ENCODE data around the gene RAPGEF2.

RAPGEF2 gene

DNA sequence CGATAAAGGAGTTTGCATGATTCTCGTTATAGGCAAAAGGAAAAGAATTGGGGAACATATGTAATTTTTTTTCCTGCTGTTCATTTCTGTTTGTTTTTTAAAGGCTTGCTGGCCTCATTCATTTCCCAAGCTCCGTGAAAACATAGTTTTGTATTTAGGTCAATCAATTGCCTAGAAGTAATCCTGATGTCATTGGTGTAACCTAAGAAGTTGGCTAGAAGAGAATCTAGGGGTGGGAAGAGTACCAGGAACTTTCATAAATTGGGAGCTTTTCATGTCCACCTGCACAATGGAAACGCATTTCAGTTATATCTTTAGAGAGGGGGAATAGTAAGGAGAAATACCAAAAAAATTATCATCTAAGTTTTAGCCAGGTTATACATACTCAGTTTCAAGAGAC, 3.8 kb downstream of the RAPGEF2 start (continued):
- no peak for TF ChIP-seq ZNF626 (tag by site-specific recombination; IDR thresholded peaks at IDR 0.05)
- no peak for TF ChIP-seq ZNF670 (tag by site-specific recombination; IDR thresholded peaks at IDR 0.05; ENCODE audit: low read depth)
- no peak for TF ChIP-seq SALL2 (tag by site-specific recombination; IDR thresholded peaks at IDR 0.05; ENCODE audit: borderline replicate concordance)
- TF ChIP-seq, protein P1, sequence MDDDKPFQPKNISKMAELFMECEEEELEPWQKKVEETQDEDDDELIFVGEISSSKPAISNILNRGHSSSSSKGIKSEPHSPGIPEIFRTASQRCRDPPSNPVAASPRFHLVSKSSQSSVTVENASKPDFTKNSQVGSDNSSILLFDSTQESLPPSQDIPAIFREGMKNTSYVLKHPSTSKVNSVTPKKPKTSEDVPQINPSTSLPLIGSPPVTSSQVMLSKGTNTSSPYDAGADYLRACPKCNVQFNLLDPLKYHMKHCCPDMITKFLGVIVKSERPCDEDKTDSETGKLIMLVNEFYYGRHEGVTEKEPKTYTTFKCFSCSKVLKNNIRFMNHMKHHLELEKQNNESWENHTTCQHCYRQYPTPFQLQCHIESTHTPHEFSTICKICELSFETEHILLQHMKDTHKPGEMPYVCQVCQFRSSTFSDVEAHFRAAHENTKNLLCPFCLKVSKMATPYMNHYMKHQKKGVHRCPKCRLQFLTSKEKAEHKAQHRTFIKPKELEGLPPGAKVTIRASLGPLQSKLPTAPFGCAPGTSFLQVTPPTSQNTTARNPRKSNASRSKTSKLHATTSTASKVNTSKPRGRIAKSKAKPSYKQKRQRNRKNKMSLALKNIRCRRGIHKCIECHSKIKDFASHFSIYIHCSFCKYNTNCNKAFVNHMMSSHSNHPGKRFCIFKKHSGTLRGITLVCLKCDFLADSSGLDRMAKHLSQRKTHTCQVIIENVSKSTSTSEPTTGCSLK (tag by site-specific recombination; IDR thresholded peaks at IDR 0.05): no peak

DNA sequence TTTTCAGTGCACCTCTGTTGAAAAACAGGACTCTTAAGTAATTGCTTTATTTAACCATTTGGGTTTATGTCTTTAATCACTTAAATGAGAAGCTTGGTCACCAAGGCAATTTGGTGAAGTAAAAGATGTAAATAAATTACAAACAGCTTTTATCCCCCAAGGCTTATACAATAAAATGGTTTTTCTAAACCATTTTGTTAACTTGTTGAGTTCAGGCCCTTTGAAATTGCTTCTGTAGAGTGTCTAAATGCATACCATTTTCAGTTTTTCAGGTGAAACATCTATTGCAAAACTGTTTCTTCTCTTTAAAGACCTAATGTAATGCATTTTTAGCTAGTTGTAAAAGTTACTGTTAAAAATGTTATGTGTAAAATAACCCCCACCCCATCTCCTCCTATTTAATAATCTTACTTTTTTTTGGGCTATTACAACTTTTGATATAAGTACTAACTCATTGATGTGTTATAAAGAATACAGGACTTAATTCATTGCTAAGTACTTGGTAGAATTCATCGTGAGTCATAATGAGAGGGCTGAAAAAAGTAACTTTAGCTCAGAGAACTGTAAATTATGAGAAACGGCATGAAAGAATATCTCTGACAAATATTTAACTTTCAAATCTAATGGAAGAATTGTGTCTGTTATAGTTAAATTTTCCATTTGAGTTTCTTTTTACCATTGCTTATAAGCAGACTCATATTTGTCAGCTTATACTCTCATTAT, 4.5 kb downstream of the RAPGEF2 start:
- TF ChIP-seq ZNF830 (tag by site-specific recombination; IDR thresholded peaks at IDR 0.05; ENCODE audit: low read depth): no peak
- 0 out of 2 replicates have a peak, but pooled peaks have one; percentile 14 for TF ChIP-seq ZBTB8A (tag by site-specific recombination; IDR thresholded peaks at IDR 0.05)
- TF ChIP-seq ZNF169 (tag by site-specific recombination; IDR thresholded peaks at IDR 0.05): no peak
- no peak for TF ChIP-seq ZNF514 (tag by site-specific recombination; IDR thresholded peaks at IDR 0.05)
- peak; percentile 50 for TF ChIP-seq SCRT2 (tag by site-specific recombination; IDR thresholded peaks at IDR 0.05)
- TF ChIP-seq, protein P2, sequence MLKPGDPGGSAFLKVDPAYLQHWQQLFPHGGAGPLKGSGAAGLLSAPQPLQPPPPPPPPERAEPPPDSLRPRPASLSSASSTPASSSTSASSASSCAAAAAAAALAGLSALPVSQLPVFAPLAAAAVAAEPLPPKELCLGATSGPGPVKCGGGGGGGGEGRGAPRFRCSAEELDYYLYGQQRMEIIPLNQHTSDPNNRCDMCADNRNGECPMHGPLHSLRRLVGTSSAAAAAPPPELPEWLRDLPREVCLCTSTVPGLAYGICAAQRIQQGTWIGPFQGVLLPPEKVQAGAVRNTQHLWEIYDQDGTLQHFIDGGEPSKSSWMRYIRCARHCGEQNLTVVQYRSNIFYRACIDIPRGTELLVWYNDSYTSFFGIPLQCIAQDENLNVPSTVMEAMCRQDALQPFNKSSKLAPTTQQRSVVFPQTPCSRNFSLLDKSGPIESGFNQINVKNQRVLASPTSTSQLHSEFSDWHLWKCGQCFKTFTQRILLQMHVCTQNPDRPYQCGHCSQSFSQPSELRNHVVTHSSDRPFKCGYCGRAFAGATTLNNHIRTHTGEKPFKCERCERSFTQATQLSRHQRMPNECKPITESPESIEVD (tag by site-specific recombination; IDR thresholded peaks at IDR 0.05): peak; percentile 93
- TF ChIP-seq SP7 (tag by site-specific recombination; IDR thresholded peaks at IDR 0.05): 0 out of 2 replicates have a peak, but pooled peaks have one; percentile 19
- no peak for TF ChIP-seq ZNF510 (tag by site-specific recombination; IDR thresholded peaks at IDR 0.05; ENCODE audit: insufficient replicate concordance)
- ChIA-PET POLR2A (no interaction called here), CTCF (interaction anchor here (0.6 to 1.9 kb wide), 3 partner anchors 23 to 324 kb away, joined by 3 to 4 read pairs (median 4); no protein-coding TSS in a partner anchor)
- Histone ChIP-seq H3K4me1 (ENCODE audit: control insufficient read depth, insufficient read depth, low read length) (peaks cover 10% of the 10 kb centered on the region), H3K27ac (ENCODE audit: extremely low read depth, low read depth, low read length) (no peak overlapping the region), H3K9me3 (ENCODE audit: control insufficient read depth, insufficient read depth, low read depth, low read length) (no peaks in the 10 kb centered on the region), H3K4me3 (ENCODE audit: low read depth, low read length) (no peak overlapping the region), H3K36me3 (ENCODE audit: control insufficient read depth in 2 of 2, insufficient read depth in 1 of 2, low read length in 2 of 2) (no peaks in the 10 kb centered on the region)

DNA sequence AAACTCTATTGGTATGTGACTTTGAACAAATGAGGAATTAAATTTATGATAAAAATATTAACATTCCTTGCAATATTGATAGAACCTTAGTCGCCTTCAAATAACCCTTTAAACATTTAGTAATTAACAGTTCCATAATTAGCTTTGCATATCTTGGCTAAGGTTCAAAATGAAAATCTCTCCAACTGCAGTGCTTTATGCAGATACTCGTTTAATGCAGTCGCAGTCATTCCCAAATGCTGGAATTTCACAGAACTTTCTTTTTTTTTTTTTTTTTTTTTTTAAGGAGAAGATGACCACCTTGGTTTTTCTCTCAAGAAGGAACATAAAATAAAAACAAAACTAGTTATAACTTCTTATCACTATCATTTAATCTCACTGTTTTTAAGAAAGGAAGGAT, 5.2 kb downstream of the RAPGEF2 start:
- Histone ChIP-seq H3K27ac (ENCODE audit: extremely low read depth, low read depth, low read length) (no peak overlapping the region), H3K4me1 (ENCODE audit: control insufficient read depth, insufficient read depth, low read length) (peaks cover 10% of the 10 kb centered on the region), H3K36me3 (ENCODE audit: control insufficient read depth in 2 of 2, insufficient read depth in 1 of 2, low read length in 2 of 2) (no peaks in the 10 kb centered on the region), H3K4me3 (ENCODE audit: low read depth, low read length) (no peak overlapping the region), H3K9me3 (ENCODE audit: control insufficient read depth, insufficient read depth, low read depth, low read length) (no peaks in the 10 kb centered on the region)
- ChIA-PET POLR2A (interaction anchor here (0.6 kb wide), 1 partner anchor 37 kb away, joined by 3 read pairs; no protein-coding TSS in a partner anchor), CTCF (interaction anchor here (0.6 to 1.9 kb wide), 2 partner anchors 22 to 96 kb away, joined by 4 read pairs; no protein-coding TSS in a partner anchor)
- TF ChIP-seq, protein P3, sequence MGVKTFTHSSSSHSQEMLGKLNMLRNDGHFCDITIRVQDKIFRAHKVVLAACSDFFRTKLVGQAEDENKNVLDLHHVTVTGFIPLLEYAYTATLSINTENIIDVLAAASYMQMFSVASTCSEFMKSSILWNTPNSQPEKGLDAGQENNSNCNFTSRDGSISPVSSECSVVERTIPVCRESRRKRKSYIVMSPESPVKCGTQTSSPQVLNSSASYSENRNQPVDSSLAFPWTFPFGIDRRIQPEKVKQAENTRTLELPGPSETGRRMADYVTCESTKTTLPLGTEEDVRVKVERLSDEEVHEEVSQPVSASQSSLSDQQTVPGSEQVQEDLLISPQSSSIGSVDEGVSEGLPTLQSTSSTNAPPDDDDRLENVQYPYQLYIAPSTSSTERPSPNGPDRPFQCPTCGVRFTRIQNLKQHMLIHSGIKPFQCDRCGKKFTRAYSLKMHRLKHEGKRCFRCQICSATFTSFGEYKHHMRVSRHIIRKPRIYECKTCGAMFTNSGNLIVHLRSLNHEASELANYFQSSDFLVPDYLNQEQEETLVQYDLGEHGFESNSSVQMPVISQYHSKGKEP (tag by site-specific recombination; IDR thresholded peaks at IDR 0.05): peak; percentile 45; the same call in 1 of the 2 replicates
- TF ChIP-seq ZNF354C (tag by site-specific recombination; IDR thresholded peaks at IDR 0.05; ENCODE audit: borderline replicate concordance, low read depth) (no peak), TRIM28 (IDR thresholded peaks at IDR 0.05; ENCODE audit: borderline replicate concordance, low read length) (no peak)

Measured in HEK293 (cell line).